Measurements from ENCODE around the gene ACSM4. TPM values are rescaled to one million over a fixed set of nuclear protein-coding genes. Genes with fewer than 3 reads are reported as not detected.

The ACSM4 gene
- total and polyA plus RNA-seq, 2 of the 8 experiments (the other 6 are each of a cell fraction or from before 2014, with no cell fraction given), result not detected

GRCh38 chr12:7351177-7351576 is 47.3 kb downstream of the ACSM4 start:
- no peak for FAIRE-seq

More at GRCh38 chr12:7351177-7351576, 47.3 kb downstream of the ACSM4 start:
- Histone ChIP-seq H2BK120ac (replicated peaks; ENCODE audit: low read depth, low read length) (no peak overlapping the region), H4K5ac (ENCODE audit: insufficient read length, low read depth, low read length) (no peak overlapping the region), H2BK15ac (ENCODE audit: low read length) (no peak overlapping the region), H3K36me3 (ENCODE audit: control insufficient read depth in 2 of 4, insufficient read depth in 4 of 4, low read length in 3 of 4) (no peaks in the 10 kb centered on the region), H2AK5ac (ENCODE audit: low read depth, low read length) (no peak overlapping the region), H3K4me2 (ENCODE audit: insufficient read depth in 1 of 2, low read depth in 2 of 2, low read length in 2 of 2) (no peak overlapping the region), H2BK20ac (ENCODE audit: low read length) (no peak overlapping the region), H3K23me2 (ENCODE audit: low read depth, low read length) (no peaks in the 10 kb centered on the region), H3K18ac (ENCODE audit: extremely low read depth, low read length) (no peak overlapping the region), H3K9me3 (ENCODE audit: insufficient read depth in 2 of 2, low read depth in 1 of 2, low read length in 1 of 2) (peaks cover 0 to 3% of the 10 kb centered on the region in 2 experiments; a peak in 1 of 4 replicates), H3K79me2 (ENCODE audit: control insufficient read depth in 1 of 2, insufficient read depth in 2 of 2, low read length in 2 of 2) (no peaks in the 10 kb centered on the region), H4K91ac (replicated peaks; ENCODE audit: insufficient read length, low read length) (no peak overlapping the region), H3K23ac (ENCODE audit: insufficient read length) (no peak overlapping the region), H4K20me1 (replicated peaks in 1 of 2; ENCODE audit: control insufficient read depth in 1 of 2, insufficient read depth in 2 of 2, low read length in 2 of 2) (no peaks in the 10 kb centered on the region), H3K27ac (ENCODE audit: low read depth, low read length) (no peak overlapping the region), H3K4ac (replicated peaks; ENCODE audit: insufficient read length, low read depth, low read length) (no peak overlapping the region), H2AFZ (ENCODE audit: low read length) (peak overlapping the region; percentile 15; the same call in 1 of the 2 replicates), H3K56ac (replicated peaks; ENCODE audit: insufficient read length, low read depth, low read length) (no peak overlapping the region), H3K4me3 (ENCODE audit: extremely low read depth in 1 of 4, insufficient read depth in 2 of 4, low read depth in 3 of 4, low read length in 4 of 4) (no peak overlapping the region), H3K14ac (ENCODE audit: insufficient read length) (no peak overlapping the region), H2BK5ac (ENCODE audit: low read depth, low read length) (no peak overlapping the region), H4K8ac (ENCODE audit: extremely low read depth, insufficient read depth, low read length) (no peak overlapping the region), H3K4me1 (replicated peaks in 1 of 4; ENCODE audit: control insufficient read depth in 3 of 4, insufficient read depth in 4 of 4, low read length in 3 of 4) (no peaks in the 10 kb centered on the region), H2BK12ac (ENCODE audit: low read depth, low read length) (no peak overlapping the region), H3K79me1 (ENCODE audit: low read depth, low read length) (no peaks in the 10 kb centered on the region), H3K27me3 (replicated peaks in 1 of 4; ENCODE audit: control insufficient read depth in 3 of 4, extremely low read depth in 1 of 4, insufficient read depth in 3 of 4, low read length in 3 of 4) (no peaks in the 10 kb centered on the region), H3K9ac (replicated peaks in 1 of 4; ENCODE audit: extremely low read depth in 1 of 4, low read depth in 3 of 4, low read length in 3 of 4) (no peak overlapping the region)
- CTCF ChIA-PET (ENCODE audit: partially characterized antibody), result interaction anchor here (0.6 kb wide), 2 partner anchors 89 to 745 kb away, joined by 3 to 4 read pairs; no protein-coding TSS in a partner anchor
- no peak for TF ChIP-seq KDM5A (IDR thresholded peaks at IDR 0.05; ENCODE audit: low read length)
- TF ChIP-seq RBBP5 (IDR thresholded peaks at IDR 0.05; ENCODE audit: borderline replicate concordance, low read depth, low read length), result no peak
- TF ChIP-seq JUND (IDR thresholded peaks at IDR 0.05; ENCODE audit: low read length), result no peak
- TF ChIP-seq NRF1 (IDR thresholded peaks at IDR 0.05; ENCODE audit: low read depth, low read length), result no peak
- no peak for TF ChIP-seq CHD2 (IDR thresholded peaks at IDR 0.05; ENCODE audit: low read length)
- no peak for TF ChIP-seq SAP30 (IDR thresholded peaks at IDR 0.05; ENCODE audit: insufficient read depth, insufficient replicate concordance, low read length)
- TF ChIP-seq SP1 (IDR thresholded peaks at IDR 0.05; ENCODE audit: low read depth, low read length), result no peak
- TF ChIP-seq SIX5 (IDR thresholded peaks at IDR 0.05; ENCODE audit: low read depth, low read length), result no peak
- TF ChIP-seq CBX8 (IDR thresholded peaks at IDR 0.05; ENCODE audit: borderline replicate concordance, low read depth, low read length), result no peak
- WGBS, 2 experiments (ENCODE audit: extremely low coverage in 1 of 2, insufficient coverage in 1 of 2, insufficient read length in 1 of 2, insufficient replicate concordance in 2 of 2, low coverage in 1 of 2, low lambda C conversion rate in 2 of 2, missing lambda C conversion rate in 1 of 2), result 73% methylated on average over 2 of the region's 2 CpGs; no CpG with 5 or more reads in 1 of the 2 experiments
- POLR2A ChIA-PET (ENCODE audit: partially characterized antibody), result no interaction called here
- DNase-seq (ENCODE audit: low read depth in 1 of 2, low spot score in 2 of 2), result no peak

All from H1 (cell line).